Embryonic facial prominence (tissue), 1 donor: ENCODE data around the gene CTNNA2.

Experiments used
- DNase-seq: peaks from one replicate; pipeline ENCODE4 v3.0.0-alpha.2; 2016; ENCODE audit errors: extremely low spot score

Gene CTNNA2

DNA sequence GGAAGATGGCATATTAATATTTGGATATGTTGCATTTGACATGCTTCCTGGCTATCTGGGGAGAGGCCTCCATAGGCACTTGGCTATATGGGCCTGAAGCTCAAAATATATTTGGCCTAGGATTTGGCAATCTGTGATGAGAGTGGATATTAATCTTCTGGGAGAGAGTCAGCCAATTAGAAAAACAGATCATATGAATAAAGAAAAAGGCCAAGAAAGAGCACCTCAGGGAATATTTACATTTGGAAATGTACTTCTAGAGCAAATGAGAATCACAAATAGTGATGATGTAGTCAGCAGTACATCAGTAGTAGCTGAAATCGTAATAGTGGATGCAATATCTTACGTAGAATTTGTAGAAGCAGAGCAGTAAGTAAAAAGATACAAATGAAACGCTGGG is 277.0 kb downstream of the CTNNA2 start:
- no peak for DNase-seq

DNA sequence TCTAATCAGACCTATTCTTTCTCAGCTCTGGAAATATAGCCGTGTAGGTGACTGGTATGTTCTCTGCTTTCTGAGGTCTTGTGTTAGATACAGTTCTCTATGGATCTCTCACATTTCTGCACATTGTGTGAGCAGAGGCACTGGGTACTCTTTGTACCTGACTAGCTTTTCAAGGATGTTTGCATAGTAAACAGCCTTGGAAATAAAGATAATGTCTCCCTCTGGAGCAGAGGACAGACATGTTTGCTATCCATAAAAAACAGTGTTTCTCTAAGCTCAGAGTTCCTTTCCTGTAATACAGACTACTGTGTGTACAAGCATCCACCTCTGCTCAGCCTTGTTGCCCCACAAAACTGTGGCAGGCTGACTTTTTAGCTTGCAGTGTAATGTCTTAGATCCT is 279.2 kb downstream of the CTNNA2 start:
- DNase-seq: no peak

DNA sequence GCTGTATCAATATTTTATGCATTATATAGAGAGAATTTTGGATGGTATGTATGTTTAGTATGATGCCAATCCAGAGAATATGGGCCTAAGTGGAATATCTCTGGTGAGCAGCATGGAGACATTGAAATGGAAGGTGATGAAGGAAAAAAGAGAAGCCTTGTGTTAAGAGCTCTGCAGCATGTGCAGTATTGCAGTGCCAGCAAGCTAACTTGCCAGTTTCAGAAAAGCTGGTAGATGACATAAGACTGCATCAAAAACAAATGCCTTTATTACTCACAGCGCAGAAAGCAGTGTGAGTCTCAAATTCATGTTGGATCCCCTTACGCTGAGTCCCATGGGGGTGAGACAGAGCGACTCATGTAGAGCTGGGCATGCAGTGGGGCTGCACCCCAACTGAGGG is 280.2 kb downstream of the CTNNA2 start:
- DNase-seq: no peak

DNA sequence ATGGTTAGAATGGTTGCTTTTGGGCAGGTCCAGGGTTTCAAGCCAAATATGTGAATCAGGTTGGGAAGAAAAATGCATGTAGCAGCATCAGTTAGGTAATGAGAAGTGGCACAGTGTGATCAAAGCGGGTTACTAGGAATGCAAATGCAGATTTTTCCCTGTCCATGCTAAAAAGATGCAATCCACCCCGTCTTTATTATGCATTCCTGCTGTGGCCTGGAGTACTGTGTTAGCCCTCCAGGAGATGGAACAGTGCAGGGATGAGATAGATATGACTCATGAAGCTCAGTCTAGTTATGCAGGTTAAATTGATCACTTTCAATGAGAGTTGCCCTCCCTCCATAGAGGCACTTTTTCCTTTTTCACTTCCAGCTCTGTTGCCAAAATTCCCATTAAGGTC is 283.8 kb downstream of the CTNNA2 start:
- no peak for DNase-seq

DNA sequence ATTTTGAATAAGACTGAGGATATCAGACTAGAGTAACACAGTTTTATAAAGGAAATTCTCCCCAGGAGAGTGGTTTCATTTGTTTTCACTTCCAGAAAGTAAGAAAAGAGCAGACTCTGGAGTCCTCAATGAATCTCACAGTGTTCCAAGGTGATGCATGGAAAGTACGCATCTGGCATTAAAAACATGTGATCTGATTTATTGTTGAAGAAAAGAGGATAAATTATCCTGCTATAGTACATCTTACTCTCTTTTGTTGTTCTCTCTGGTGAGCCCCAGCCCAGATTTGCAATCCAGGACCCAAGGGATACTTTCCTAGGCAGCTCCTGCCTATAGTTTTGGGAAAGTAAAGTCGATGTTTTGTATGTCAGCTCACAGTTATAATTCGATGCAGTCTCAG is 285.9 kb downstream of the CTNNA2 start:
- no peak for DNase-seq

DNA sequence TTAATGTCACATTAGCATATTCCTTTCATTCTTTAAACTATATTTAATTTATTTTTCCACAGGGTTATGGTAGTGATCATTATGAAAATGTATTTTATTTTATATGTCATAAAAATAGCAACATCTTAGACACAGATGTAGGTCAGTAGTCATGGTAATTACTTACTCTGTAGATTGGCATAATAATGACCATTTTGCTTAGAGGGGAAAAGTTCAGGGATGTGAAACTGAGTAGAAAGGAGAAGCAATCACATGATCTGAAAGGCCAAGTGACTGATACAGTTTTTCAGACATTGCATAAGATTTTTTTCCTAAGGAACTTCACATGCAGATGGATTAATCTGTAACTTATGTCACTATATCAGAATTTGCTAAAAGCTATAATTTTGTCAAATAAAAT is 286.9 kb downstream of the CTNNA2 start:
- no peak for DNase-seq

DNA sequence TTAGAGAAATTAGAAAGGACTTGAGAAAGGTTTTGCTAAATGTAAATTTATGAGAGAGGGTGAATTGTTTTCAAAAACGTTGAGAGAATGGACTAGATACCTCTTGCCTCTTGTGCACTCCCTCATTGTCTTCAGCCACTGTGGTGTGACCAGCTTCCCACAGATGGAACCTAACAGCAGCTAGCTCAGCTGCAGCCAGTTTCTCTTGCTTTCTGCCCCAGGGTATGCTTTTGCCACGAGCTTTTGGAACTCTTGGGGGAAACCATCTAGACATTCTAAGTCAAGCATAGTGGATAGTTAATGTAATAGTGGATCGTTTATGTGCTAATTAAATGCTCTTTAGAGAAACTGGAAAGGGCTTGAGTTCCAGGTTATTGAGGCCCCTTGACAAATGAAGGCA is 288.2 kb downstream of the CTNNA2 start:
- no peak for DNase-seq

DNA sequence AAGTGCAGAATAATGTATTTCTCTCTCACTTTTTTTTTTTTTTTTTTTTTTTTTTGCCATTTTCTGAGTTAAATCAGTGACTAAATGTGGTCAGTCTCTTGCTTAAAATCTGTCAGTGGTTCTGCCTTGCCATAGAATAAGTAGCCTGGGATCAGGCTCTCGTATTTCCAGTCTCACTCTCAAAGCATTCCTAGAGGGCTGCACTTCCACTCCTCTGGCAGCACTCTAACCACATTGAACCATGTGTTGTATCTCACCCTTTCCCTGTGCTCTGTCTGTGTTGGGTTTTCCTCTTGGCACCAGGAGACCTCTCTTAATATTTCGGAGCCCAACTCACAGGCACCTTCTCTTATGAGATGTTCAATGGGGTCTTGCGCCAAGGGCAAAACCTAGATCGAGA is 304.4 kb downstream of the CTNNA2 start:
- no peak for DNase-seq

DNA sequence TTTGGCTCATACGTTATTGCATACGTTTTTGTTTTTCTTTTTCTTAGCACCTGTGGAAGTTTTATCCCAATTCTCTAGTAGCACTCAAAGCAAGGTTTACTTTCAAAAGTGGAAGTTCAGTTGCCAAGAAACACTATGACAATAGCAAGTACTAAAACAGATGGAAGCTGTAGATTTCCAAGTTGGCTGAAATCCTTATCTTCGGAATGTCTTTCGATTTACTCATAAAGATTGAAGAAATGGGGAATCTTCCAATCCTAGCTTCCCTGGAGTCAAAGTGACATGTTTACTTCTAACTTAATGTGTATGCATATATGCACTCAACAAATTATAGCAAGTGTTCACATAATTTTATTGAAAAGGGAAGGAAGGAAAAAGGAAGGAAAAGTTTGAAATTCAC is 307.4 kb downstream of the CTNNA2 start:
- DNase-seq: no peak

DNA sequence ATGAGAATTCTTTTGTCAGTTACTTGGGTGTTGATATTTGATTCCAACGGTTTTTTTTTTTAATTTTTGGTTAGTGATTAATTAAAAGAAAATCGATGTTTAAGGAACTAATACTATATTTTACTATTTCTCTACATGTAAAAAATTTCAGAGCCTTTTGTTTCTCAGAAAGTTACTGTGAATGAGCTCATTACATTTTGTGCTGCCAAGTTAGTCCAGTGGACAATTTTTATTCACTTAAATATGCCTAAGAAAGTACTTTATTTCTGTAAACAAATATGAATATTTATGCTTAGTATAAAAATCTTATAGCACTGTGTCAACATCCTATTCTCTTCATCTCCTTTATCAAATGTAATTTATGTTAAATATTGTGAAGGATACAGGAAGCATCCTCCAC is 309.3 kb downstream of the CTNNA2 start:
- no peak for DNase-seq

DNA sequence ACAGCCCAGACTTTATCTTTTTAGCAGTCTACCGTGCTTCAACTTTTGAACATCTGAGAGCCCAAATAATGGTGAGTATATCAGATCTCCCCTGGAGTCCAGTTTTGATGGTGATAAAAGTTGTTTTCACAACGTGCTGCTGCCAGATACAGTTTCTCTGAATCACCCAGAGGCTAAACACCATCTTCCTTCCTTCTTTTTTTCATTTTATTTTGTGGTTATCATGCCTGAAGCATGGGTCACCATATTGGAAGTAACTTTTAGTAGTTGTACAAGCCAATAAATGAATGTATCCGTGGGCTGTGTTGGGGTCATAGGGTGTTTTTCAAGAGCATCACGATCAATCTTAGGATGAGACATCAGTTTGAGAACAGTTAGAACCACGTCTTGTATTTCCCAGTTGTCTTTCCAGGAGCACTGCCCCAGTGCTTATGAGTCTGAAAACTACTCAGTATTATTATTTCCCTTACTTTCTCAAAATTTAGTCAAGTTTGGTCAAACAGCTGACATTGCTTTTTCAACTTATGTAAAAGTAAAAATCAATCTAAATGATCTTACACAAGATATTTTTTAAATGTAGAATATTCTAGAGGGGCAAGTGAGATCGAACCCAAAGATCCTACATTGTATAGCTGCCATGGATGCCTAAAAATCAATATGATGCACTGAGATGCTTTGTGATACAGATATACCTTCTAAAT is 311.4 kb downstream of the CTNNA2 start:
- DNase-seq: no peak

DNA sequence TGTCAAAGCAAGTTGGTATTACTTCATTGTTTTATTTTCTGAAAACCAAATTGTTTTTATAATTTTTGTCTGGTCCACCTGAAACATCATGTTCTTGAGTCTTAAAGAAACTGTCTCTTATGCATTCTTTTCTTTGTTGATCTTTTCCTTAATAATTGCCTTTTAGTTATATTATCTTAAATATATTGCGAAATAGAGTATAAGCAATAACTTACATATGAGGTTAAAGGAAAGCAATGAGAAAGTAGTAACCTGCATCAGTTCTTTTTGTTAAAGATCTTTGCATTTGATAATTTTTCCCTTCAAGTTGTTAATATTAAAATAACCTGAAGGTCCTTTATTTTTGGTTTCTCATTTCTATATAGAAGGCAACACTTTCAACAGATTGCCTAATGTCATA is 315.0 kb downstream of the CTNNA2 start:
- no peak for DNase-seq

DNA sequence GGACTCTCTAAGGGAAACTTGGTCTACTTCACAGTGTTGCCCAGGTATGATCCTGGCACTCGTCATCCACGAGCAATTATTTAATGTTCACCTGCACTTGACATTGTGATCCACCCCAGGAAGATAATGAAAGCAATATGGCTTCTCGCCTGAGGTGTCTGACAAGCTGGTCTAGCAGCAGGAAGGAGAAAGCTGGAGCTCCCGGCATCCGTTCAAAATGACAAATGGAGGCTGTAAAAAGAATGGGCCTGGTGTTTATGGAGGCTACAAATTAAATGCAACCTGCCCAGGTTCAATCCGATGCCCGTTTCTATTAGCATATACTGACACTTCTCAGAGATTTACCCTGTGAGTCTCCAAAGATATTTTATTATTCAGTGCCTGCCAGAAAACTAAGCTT is 317.6 kb downstream of the CTNNA2 start:
- DNase-seq: no peak

DNA sequence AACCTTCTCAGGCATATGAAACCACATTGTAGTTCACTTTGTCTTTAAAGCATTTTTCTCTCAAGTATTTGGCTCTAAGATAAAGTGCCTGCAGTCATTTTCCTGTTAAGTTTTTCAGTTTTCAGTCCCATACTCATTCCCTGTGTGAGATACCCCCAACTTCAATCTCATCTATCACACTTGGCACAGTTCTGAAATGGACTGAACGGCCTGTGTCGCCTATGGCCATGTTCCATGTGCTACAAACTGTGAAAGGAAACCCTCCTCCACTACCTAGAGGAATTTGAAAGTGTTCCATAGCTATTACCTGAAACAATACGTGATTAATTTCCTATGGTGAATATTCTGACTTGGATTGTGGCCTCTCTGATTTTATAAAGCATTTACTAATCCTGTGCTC is 319.1 kb downstream of the CTNNA2 start:
- no peak for DNase-seq

DNA sequence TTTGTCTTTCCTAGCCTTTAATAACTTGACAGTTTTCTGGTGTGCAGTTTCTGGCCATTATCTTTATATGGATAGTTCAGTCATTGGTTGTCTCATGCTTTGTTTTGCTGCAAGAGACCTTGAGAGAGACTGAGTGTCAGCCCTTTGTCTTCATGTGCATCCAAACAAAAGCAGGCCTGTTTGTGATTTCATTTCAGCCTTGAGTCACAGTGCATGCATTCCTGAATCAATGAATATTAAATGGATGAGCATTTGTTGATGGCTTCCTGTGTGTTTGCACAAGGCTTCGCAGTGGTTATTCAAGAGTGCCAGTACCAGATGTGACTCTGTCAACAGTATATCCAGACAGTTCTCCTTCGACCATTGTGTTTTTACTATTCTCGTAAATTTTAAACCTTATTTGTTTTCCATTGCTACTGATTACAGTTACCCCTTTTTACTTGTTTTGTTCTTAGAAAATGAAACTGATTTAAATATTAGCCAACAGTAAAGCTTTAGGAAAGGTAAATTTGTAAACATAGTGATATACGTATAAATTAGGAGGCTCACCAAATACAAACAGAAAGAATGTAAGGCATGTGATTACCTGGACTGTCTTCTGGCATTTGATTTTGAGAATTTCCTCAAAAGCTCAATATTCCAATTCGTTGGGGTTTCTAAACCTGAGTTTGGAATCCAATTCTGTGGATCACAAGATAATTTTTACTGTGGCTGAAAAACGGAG is 319.8 kb downstream of the CTNNA2 start:
- no peak for DNase-seq

DNA sequence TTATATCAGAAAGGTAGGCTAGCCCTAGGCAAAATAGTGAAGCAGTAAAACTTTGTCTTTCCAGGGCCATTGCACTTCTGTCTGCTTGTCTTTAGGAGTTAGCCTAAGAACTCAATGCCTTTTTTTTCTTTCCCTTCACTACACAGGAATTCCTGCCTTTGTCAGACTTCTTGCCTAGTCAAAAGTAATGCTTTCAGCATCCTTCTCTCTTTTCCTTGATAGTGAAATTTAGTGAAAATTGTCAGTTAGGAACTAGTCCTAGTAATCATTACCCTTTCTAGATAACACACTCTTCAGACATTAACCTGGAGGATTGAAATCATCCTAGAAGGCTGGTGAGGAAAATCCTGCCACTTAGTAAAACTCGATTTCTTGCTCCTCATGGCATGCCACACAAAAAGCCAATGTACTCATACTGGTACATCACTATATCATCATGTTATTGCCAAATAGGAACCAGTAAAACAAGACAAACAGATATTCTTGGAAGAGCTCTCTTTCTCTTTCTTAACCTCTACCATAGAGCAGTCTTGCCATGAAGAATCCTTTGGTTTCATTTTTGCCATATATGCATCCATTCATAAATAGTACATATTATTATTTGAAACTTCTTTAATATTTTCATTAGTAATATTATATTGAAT is 320.5 kb downstream of the CTNNA2 start:
- DNase-seq: no peak

DNA sequence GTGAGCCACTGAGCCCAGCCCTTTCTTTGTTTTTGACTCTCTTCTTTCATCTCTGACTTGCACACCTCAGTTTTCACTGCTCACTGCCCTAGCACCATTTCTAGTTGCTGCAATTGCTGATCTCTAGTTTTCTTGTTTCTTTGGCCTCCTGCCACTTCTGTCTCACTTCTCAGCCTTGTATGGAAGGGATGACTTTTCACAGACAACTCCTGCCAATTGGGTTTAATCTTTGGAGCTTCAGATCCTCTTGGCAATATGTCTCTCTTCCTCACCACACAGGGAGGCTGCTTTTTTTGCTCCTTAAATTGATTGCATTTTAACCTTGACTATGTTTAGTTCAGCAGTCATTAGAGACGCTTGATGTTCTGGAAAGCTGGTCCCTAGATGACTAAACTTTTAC is 323.1 kb downstream of the CTNNA2 start:
- no peak for DNase-seq

DNA sequence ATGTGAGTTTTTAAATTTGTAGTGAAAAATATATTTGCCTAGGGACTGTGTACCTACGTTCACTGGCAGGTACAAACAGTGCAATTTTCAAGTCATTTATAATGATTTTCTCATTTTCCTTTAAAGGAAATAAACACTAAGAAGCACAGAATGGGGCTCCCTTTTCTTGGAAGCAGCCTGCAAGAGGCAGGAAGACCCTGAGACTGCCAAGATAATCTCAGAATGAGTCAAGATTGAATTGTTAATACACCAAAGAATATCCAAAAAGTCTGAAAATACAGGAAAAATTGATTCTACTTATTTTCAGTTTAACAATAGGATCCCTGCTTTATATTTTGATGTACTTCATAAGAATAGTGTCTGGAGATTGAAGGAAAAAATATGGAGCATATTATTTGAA is 331.2 kb downstream of the CTNNA2 start:
- DNase-seq: no peak

DNA sequence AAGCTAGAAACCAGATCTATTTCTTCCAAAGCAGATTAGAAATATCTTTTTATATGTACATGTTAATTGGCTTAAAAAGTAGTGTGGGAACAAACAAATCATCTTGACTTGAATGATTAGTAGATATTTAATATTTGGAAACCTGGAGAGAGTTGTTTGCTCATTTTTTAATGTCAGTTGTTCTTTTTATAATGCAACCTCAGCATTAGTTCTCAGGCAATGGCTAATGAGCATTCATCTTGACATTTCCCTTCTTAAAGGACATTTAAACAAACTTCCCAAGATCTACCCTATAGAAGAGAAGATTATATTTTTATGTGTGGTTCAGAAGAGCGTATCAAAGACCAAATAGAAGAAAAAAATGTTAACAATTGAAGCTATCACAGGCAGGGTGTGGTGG is 334.0 kb downstream of the CTNNA2 start:
- no peak for DNase-seq

DNA sequence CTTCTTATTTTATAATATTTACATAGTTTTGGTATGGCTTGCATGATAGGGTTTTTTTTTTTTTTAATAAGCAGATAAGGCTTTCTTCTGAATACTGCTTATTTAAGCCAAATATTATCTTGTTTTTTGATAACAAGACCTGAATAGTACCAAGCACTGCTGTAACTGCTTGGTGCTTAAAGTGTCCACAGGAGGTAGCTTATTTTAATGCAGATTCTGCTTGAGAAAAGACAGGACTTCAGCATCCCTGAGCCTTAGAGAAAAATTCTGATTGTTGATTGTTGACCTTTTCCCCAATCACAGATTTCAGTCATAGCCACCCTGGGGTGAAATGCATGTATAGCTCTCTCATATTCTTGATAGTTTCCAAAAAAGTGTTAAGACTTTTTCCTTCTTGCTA is 336.4 kb downstream of the CTNNA2 start:
- no peak for DNase-seq

DNA sequence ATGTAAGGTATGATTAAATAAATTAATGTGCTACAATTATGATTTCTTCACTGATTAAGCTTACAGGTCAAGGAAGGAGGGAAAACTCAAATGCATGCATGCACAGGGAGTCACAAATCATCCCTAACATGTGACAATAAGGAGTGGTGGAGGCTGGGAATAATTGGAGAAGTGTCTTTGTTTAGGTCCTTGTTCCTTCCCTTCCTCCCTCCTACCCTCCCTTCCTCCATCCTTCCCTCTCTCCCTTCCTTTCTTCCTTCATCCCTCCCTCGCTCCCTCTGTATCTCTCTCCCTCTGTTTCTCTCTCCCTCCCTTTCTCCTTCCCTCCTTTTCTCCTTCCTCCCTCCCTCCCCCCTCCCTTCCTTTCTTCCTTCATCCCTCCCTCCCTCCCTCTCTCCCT is 337.1 kb downstream of the CTNNA2 start:
- DNase-seq: no peak

DNA sequence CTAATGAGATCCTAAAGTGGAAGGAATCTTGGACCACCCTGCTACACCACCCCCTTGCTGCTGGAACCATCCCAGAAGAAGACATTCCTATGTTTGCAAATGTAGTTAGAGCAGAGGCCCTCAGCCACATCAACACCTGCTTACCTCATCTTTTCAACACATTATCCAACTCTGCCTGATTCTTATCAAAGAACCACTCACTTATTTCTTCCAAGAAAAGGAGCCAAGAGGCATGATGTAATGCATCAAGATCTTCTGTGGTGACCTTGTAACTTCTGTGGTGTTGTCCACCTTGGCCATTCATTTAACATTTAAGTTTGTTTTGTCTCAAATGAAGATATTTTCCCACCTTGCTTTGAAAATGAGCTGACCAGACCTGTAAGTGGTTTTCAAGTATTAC is 338.1 kb downstream of the CTNNA2 start:
- no peak for DNase-seq

DNA sequence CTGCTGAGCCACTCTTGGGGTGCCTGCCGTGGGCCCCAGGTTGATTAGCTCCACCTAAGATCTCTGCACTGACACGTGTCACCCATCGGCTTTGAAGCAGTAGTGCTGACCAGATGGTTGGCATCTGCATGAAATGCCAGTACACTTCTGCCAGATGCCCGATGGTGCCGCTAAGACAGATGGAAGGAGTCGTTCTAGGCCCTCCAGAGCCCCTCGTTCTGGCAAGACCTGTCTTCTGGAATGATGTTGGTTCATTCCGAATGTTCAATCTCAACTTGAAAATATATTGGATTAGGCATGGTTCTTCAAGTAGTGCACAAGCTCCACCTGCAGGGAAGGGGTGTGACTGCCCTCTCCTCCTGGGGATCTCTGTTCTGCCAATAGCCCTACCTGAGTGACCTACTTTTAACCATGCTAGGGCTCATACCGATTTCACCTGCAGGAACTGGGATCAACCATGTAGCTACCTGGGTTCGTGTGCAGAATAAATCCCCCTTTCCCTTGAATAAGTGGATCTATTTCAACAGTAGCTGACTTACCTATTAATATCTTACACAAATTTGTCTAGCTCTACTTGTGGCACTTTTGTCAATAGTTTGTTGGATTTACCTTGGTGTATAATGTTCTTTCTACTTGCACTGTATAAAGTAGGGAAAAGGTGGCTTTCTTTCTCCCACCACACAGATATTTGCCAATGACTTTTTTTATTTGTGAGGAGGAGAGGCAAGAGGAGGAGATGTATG is 342.6 kb downstream of the CTNNA2 start:
- no peak for DNase-seq
